HepG2 (cell line): ENCODE results near the gene SPAG8. TPM values are rescaled to one million over a fixed set of nuclear protein-coding genes. Genes with fewer than 3 reads are reported as not detected.

ENCODE experiments used
- MED1 ChIP-seq: sonication (generic); formaldehyde crosslinking; IDR thresholded peaks from 2 replicates; pipeline ENCODE4 v1.4.0; 2020; ENCODE audit warnings: missing genetic modification reagents
- RFXAP ChIP-seq: sonication (generic); formaldehyde crosslinking; IDR thresholded peaks from 2 replicates; pipeline ENCODE4 v1.4.0; 2020; ENCODE audit warnings: missing genetic modification reagents, borderline replicate concordance
- SALL1 ChIP-seq: sonication (generic); formaldehyde crosslinking; IDR thresholded peaks from 2 replicates; pipeline ENCODE4 v1.8.0; 2022; ENCODE audit warnings: mild to moderate bottlenecking, missing genetic modification reagents
- SOX13 ChIP-seq, 3 experiments: fragments of 450-650 bp in 1 of 3; sonication (generic) in 1 of 3; formaldehyde crosslinking in 1 of 3; IDR thresholded peaks in 2 of 3; conservative IDR thresholded peaks in 1 of 3; 2 replicates each; pipeline versions ENCODE4 v1.5.0 to v1.6.1; 2016 to 2020; ENCODE audit warnings: antibody characterized with exemption in 1 of 3, mild to moderate bottlenecking in 1 of 3, missing compliant biosample characterization in 1 of 3, missing genetic modification reagents in 1 of 3, moderate library complexity in 1 of 3
- TAF15 ChIP-seq: fragments of 200-400 bp; formaldehyde crosslinking; IDR thresholded peaks from one replicate; pipeline ENCODE4 v1.6.1; 2018; ENCODE audit warnings: mild to moderate bottlenecking, low read depth, low read length; ENCODE audit not compliant: poor library complexity, severe bottlenecking
- ZKSCAN8 ChIP-seq: IDR thresholded peaks from 2 replicates; pipeline ENCODE4 v1.6.1; 2016; ENCODE audit warnings: borderline replicate concordance, missing genetic modification reagents, missing compliant biosample characterization
- ZNF557 ChIP-seq: sonication (generic); formaldehyde crosslinking; IDR thresholded peaks from 2 replicates; pipeline ENCODE4 v1.4.0; 2020; ENCODE audit warnings: missing genetic modification reagents
- ZNF563 ChIP-seq: sonication (generic); formaldehyde crosslinking; IDR thresholded peaks from 2 replicates; pipeline ENCODE4 v1.8.0; 2022; ENCODE audit warnings: mild to moderate bottlenecking, moderate library complexity, missing genetic modification reagents
- polyA plus RNA-seq, 8 experiments: library from polyadenylated mRNA; depleted of rRNA in 3 of 8; stranded (reverse) in 7 of 8; unstranded in 1 of 8; fragments of >200 nt; fragmentation: Illumina TruSeq in 4 of 8; extraction: Trizol in 4 of 8; gene quantifications; 2 replicates each; pipeline versions ENCODE4 v1.2.1 to v1.2.3, GENCODE V29; 2011 to 2016; ENCODE audit warnings: low read depth in 4 of 8, missing spikeins in 1 of 8, mixed read lengths in 1 of 8; ENCODE audit not compliant: insufficient read depth in 1 of 8
- total RNA-seq, 5 experiments: library from RNA; depleted of rRNA; stranded (reverse); fragments of >200 nt; fragmentation: Illumina TruSeq; extraction: Trizol; gene quantifications; 2 replicates each; pipeline ENCODE4 v1.2.3, GENCODE V29; 2016; ENCODE audit warnings: low read depth in 1 of 5
- TF ChIP-seq, protein P1 (sequence below): sonication (generic); formaldehyde crosslinking; IDR thresholded peaks from 2 replicates; pipeline ENCODE4 v1.4.0; 2020; ENCODE audit warnings: mild to moderate bottlenecking, missing genetic modification reagents
- TF ChIP-seq, protein P2 (sequence below): sonication (generic); formaldehyde crosslinking; IDR thresholded peaks from one replicate; pipeline ENCODE4 v1.5.1; 2020; ENCODE audit warnings: mild to moderate bottlenecking, missing genetic modification reagents; ENCODE audit errors: not compliant biosample characterization

Gene SPAG8
- total and polyA plus RNA-seq, 2 of the 13 experiments (the other 11 are each of a cell fraction or from before 2014, with no cell fraction given) = 0.18 to 0.27 TPM

DNA sequence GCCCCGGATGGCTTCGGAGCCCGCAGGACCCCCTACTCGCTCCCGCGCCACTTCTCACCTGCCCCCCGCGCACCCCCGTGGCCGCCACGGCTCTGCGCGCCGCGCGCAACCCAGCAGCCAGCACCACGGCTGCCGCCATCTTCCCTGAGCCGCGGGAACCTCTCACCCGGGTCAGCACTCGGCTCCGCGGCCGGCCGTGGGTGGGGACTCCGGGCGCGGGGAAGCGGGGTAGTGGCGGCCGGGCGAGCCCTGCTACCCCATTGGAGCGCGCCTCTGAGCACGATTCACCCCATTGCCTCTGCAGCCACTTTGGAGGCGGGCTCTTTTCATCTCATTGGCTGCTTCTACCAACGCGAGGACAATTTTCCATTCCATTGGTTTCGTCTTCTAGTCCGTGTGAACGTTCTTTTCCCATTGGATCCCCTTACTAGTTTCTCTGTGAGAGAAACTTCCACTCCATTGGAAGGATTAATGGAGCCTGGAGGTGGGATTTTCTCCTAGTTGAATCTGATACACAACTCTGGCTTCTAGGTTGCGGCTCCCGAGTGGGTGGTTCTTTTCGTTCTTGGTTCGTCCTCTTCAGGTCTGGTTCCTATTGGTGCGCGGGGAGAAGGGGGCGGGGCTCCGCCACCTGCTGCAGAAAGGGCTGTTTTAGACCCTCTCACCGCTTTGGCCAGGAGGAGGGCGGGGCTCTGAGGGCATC is 2.9 kb upstream of the SPAG8 start, which contains the start of gene HINT2 (continued):
- TF ChIP-seq, protein P1, sequence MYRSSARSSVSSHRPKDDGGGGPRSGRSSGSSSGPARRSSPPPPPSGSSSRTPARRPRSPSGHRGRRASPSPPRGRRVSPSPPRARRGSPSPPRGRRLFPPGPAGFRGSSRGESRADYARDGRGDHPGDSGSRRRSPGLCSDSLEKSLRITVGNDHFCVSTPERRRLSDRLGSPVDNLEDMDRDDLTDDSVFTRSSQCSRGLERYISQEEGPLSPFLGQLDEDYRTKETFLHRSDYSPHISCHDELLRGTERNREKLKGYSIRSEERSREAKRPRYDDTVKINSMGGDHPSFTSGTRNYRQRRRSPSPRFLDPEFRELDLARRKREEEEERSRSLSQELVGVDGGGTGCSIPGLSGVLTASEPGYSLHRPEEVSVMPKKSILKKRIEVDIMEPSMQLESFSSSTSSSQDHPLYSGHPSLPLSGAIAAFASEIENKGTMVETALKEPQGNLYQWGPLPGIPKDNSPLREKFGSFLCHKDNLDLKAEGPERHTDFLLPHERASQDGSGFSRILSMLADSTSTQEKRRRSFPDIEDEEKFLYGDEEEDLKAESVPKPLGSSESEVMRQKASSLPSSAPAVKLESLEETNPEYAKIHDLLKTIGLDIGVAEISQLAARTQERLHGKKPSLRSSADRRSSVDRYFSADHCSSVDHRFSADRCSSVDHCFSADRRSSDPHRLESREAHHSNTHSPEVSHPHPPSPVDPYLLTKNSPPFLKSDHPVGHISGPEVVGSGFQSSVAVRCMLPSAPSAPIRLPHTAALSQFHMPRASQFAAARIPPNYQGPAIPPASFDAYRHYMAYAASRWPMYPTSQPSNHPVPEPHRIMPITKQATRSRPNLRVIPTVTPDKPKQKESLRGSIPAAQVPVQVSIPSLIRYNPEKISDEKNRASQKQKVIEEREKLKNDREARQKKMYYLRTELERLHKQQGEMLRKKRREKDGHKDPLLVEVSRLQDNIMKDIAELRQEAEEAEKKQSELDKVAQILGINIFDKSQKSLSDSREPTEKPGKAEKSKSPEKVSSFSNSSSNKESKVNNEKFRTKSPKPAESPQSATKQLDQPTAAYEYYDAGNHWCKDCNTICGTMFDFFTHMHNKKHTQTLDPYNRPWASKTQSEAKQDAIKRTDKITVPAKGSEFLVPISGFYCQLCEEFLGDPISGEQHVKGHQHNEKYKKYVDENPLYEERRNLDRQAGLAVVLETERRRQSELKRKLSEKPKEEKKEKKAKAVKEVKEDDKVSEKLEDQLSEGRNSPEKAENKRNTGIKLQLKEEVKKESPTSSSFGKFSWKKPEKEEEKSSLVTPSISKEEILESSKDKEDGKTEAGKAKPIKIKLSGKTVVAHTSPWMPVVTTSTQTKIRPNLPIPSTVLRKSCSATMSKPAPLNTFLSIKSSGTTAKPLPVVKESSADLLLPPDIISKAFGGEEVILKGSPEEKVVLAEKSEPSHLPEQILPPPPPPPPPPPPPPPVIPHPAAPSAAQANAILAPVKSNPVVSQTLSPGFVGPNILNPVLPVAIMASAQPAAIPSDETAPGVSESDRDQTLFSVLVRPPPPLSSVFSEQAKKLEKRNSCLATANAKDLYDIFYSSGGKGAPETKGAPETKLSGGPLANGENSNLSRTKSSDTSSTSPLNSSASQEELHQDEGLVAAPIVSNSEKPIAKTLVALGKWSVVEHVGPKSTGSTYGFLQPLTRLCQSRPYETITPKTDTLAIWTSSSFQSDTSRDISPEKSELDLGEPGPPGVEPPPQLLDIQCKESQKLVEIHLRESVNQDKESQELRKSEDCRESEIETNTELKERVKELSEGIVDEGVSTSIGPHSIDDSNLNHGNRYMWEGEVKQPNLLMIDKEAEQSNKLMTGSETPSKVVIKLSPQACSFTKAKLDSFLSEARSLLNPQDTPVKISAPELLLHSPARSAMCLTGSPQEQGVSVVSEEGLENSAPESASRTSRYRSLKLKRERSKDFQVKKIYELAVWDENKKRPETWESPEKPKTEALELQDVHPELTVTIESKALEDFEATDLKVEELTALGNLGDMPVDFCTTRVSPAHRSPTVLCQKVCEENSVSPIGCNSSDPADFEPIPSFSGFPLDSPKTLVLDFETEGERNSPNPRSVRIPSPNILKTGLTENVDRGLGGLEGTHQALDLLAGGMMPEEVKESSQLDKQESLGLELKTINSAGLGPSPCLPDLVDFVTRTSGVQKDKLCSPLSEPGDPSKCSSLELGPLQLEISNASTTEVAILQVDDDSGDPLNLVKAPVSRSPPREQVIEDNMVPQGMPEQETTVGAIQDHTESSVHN (CRISPR knock-in tag) = 0 out of 2 replicates have a peak, but pooled peaks have one; percentile 8
- TF ChIP-seq, protein P2, sequence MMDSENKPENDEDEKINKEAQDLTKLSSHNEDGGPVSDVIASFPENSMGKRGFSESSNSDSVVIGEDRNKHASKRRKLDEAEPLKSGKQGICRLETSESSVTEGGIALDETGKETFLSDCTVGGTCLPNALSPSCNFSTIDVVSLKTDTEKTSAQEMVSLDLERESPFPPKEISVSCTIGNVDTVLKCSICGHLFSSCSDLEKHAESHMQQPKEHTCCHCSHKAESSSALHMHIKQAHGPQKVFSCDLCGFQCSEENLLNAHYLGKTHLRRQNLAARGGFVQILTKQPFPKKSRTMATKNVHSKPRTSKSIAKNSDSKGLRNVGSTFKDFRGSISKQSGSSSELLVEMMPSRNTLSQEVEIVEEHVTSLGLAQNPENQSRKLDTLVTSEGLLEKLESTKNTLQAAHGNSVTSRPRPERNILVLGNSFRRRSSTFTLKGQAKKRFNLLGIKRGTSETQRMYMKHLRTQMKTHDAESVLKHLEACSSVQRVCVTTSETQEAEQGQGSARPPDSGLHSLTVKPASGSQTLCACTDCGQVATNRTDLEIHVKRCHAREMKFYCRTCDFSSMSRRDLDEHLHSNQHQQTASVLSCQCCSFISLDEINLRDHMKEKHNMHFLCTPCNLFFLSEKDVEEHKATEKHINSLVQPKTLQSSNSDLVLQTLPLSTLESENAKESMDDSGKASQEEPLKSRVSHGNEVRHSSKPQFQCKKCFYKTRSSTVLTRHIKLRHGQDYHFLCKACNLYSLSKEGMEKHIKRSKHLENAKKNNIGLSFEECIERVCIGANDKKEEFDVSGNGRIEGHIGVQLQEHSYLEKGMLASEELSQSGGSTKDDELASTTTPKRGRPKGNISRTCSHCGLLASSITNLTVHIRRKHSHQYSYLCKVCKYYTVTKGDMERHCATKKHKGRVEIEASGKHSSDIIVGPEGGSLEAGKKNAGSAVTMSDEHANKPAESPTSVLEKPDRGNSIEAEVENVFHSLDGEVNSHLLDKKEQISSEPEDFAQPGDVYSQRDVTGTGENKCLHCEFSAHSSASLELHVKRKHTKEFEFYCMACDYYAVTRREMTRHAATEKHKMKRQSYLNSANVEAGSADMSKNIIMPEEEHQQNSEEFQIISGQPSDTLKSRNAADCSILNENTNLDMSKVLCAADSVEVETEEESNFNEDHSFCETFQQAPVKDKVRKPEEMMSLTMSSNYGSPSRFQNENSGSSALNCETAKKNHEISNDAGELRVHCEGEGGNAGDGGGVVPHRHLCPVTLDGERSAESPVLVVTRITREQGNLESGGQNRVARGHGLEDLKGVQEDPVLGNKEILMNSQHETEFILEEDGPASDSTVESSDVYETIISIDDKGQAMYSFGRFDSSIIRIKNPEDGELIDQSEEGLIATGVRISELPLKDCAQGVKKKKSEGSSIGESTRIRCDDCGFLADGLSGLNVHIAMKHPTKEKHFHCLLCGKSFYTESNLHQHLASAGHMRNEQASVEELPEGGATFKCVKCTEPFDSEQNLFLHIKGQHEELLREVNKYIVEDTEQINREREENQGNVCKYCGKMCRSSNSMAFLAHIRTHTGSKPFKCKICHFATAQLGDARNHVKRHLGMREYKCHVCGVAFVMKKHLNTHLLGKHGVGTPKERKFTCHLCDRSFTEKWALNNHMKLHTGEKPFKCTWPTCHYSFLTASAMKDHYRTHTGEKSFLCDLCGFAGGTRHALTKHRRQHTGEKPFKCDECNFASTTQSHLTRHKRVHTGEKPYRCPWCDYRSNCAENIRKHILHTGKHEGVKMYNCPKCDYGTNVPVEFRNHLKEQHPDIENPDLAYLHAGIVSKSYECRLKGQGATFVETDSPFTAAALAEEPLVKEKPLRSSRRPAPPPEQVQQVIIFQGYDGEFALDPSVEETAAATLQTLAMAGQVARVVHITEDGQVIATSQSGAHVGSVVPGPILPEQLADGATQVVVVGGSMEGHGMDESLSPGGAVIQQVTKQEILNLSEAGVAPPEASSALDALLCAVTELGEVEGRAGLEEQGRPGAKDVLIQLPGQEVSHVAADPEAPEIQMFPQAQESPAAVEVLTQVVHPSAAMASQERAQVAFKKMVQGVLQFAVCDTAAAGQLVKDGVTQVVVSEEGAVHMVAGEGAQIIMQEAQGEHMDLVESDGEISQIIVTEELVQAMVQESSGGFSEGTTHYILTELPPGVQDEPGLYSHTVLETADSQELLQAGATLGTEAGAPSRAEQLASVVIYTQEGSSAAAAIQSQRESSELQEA (CRISPR knock-in tag) = no peak
- TF ChIP-seq ZNF563 (no peak; the same call in 1 of the 2 replicates), ZNF557 (no peak; the same call in 1 of the 2 replicates), RFXAP (peak; percentile 76; the same call in 1 of the 2 replicates), SOX13 (IDR thresholded peaks at IDR 0.05) (no peak), SOX13 (CRISPR knock-in tag; conservative IDR thresholded peaks at IDR 0.05 in 1 of 2, IDR thresholded peaks at IDR 0.05 in 1 of 2) (no peak), MED1 (CRISPR knock-in tag) (peak; percentile 37; the same call in 1 of the 2 replicates), TAF15 (peak; percentile 44), ZKSCAN8 (CRISPR knock-in tag) (no peak), SALL1 (CRISPR knock-in tag) (0 out of 2 replicates have a peak, but pooled peaks have one; percentile 42)
